GM21360 (cell line): ENCODE measurements around the gene ARL13A.
"Not testable (repeated sequence)": the region's sequence is repeated elsewhere in the genome, so short reads cannot be mapped to it uniquely, and the experiment has no call there.

Experiments used
- ATAC-seq: cut with Tn5 transposase; IDR thresholded peaks from one replicate; pipeline ENCODE4 v1.9.1; 2021; ENCODE audit warnings: mild to moderate bottlenecking, moderate library complexity; ENCODE audit not compliant: unreplicated experiment

The ARL13A gene

GRCh38 chrX:100984818-100985217 lies 15.3 kb downstream of the ARL13A start:
- no peak for ATAC-seq

DNA sequence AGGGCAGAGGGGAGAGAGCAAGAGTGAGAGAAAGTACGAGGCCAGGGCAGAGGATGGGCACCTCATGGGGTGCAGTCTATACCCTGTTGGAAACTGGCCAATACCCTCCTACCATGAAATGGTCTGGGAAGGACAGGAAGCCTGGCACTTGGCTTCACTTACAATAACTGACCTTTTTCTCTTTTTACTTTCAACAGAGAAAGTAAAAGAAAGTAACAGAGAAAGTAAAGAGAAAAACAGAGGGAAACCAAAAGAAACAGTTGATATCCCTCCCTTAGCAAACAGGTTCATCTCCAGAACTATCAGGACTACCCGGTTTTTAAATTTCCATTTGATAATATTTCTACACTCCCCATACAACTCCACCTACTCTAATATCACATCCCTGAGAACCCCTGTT lies 20.6 kb downstream of the ARL13A start:
- ATAC-seq = no peak

DNA sequence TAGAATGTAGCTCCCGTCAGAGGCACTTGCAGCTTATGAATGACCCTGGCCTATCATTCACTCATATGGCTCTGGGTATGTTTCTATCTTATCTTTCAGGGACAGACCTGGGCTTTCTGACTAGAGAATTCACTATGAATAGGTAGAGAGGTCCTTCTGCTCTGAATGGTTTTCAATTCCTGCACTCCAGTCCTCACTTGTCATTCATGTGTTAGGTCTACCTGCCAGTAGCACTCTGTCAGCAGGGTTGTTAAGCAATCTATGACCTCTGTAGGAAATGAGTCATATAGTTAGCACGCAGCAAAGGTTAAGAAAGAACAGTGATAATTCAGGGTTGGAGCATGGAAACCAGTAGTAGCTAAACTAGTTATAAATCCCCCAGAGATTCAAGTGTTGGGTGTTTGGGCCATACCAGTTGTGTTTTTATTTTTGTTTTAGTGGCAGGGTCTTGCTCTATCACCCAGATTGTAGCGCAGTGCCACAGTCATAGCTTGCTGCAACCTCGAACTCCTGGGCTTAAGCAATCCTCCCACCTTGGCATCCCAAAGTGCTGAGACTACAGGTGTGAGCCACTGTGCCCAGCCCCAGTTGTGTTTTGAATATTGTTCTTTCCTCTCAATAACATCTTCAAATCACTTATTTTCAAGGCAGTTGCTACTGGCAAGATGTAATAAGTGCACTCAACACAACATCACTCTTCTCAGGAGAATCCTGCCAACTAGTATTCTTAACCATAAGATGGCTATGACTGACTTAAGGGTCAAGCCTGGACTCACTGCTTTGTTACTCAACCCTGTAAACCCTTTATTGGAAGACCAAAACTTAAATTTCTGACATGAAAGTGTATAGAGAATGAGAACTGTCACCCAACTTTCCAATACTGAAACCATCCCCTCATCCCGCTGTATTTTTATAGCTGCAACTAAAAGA lies 25.1 kb downstream of the ARL13A start:
- peak; percentile 95 for ATAC-seq

DNA sequence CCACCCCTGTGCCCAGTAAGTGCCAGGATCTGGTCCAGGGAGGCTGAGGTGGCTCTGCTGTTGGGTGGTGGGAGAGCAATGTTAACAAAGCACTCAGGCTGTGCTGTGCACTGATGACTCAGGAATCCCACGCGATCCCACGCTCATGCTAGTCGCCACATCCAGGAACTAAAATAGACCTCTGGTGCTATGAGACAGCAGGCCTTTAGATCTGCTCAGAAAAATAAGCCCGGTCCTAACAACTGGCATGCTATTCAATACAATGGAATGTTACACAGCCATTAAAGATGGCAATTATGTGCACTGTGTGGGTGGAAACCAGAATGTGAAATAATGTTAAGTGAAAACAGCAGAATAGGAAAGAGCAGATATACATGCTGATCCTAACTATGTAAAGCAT lies 26.0 kb downstream of the ARL13A start:
- no peak for ATAC-seq

GRCh38 chrX:100999451-100999850 lies 29.9 kb downstream of the ARL13A start:
- no peak for ATAC-seq

DNA sequence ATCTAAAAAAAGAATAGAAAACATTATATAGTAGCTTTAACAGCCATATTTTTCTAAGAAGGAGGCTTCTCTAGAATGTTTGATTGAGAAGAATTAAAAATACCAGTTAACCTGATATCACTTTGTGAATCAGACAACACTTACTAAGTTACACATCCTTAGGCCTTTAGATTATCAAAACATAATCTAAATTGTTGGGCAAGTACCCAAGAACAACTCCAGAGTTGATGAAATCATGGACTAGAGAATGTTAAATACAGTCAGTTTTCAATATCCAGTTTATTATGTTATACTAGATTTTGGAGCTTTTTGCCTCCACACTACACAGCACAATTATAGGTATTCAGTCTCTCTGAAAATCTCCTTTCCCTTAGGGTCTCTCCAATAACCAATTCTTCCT lies 39.6 kb downstream of the ARL13A start:
- no peak for ATAC-seq

- ATAC-seq = not testable (repeated sequence)
These were observed 42.5 kb downstream of the ARL13A start for GRCh38 chrX:101012031-101012430.

- ATAC-seq = no peak
These were observed 52.5 kb downstream of the ARL13A start for GRCh38 chrX:101022020-101022419.

DNA sequence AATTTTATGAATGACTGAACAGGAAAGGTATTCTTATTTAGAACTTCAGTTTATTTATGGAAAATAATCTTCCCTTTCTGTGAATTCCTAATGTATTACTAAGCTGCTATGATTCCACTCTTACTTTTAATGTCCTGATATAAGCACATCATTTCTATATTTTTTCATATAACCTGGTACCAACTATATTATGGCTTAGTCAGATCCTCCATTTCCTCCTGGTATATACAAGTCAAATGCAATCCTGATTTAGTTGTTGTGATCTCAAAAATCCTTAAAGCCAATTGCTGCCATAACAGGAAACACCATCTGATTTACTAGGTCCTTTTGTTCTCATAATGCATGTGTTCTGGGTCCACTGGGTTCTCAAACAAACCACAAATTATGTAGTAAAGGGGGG lies 55.6 kb downstream of the ARL13A start:
- no peak for ATAC-seq

GRCh38 chrX:101028562-101028961 lies 59.1 kb downstream of the ARL13A start:
- no peak for ATAC-seq

GRCh38 chrX:101029665-101030064 lies 60.2 kb downstream of the ARL13A start:
- no peak for ATAC-seq

DNA sequence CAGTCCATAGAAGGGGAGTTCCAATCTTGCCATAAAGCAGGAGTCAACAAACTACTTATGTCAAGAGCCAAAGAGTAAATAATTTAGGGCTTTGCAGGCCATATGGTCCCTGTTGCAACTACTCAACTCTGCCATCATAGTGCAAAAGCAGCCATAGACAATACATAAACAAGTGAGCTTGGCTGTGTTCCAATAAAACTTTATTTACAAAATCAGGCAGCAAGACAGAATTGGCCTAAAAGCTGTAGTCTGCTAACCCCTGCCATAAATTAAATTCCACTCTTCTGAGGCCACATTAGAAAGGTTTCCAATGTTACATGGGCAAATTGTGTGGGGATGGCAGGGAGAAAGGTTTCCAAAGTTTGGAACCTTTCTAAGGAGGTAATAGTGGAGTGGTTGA lies 67.7 kb downstream of the ARL13A start:
- no peak for ATAC-seq

DNA sequence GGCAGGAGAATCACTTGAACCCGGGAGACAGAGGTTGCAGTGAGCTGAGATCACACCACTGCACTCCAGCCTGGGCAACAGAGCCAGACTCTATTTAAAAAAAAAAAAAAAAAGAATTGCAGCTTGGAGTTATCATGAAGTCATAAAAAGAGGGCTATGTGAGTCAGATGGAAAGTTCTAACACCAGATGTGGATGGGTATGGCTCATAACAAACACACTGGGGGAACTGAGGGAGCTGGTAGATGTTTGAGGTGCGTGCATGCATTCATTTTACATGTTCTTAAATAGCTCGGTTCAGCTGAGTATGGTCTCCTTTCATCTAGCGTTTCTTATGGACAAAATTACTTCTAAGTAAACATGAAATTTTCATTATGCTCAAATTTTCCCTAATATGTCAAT lies 70.7 kb downstream of the ARL13A start:
- ATAC-seq = no peak
